ES-I3 (cell line): ENCODE measurements around the gene CDK17.
A peak's percentile ranks its signal among the peaks of the same experiment; 100 is the strongest.
"Not testable (repeated sequence)": the region's sequence is repeated elsewhere in the genome, so short reads cannot be mapped to it uniquely, and the experiment has no call there.

Source experiments
- H3K36me3 ChIP-seq: 2 replicates; pipeline ENCODE4 v1.6.1; 2013; ENCODE audit warnings: mild to moderate bottlenecking, low read length, control low read depth, moderate library complexity; ENCODE audit not compliant: insufficient read depth
- H3K4me1 ChIP-seq: 2 replicates; pipeline ENCODE4 v1.6.1; 2013; ENCODE audit warnings: mild to moderate bottlenecking, control low read depth, low read length; ENCODE audit not compliant: insufficient read depth
- H3K9ac ChIP-seq: 2 replicates; pipeline ENCODE4 v1.6.1; 2013; ENCODE audit warnings: low read depth, mild to moderate bottlenecking, low read length, moderate library complexity
- H3K9me3 ChIP-seq: 2 replicates; pipeline ENCODE4 v1.6.1; 2013; ENCODE audit warnings: mild to moderate bottlenecking, low read length, moderate library complexity; ENCODE audit not compliant: control insufficient read depth, insufficient read depth

The CDK17 gene

DNA sequence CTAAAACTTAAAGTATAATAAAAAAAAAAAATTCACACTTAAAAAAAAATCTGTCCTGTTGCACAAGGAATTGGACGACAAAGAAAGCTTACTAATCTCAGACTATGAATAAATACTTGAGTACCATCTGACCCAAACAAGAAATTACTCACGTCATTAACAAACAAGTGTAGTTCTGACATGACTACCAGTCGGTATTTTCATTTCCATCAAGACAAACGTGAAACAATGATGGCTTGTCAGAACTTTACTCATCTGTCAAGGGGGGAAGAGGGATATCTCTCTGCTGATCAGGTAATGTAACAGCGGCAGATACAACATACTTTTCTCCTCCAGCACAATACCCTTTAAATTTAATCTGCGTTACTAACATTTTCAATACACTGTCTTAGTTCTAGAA is 78.3 kb downstream of the CDK17 start:
- Histone ChIP-seq H3K36me3 (no peaks in the 10 kb centered on the region), H3K9me3 (no peaks in the 10 kb centered on the region), H3K4me1 (no peaks in the 10 kb centered on the region), H3K9ac (no peak overlapping the region)

DNA sequence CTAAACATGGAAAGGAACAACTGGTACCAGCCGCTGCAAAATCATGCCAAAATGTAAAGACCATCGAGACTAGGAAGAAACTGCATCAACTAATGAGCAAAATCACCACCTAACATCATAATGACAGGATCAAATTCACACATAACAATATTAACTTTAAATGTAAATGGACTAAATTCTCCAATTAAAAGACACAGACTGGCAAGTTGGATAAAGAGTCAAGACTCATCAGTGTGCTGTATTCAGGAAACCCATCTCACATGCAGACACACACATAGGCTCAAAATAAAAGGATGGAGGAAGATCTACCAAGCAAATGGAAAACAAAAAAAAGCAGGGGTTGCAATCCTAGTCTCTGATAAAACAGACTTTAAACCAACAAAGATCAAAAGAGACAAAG is 82.4 kb downstream of the CDK17 start:
- not testable (repeated sequence) for H3K36me3 ChIP-seq, H3K4me1 ChIP-seq, H3K9me3 ChIP-seq, H3K9ac ChIP-seq

- not testable (repeated sequence) for H3K9me3 ChIP-seq, H3K4me1 ChIP-seq, H3K36me3 ChIP-seq
- H3K9ac ChIP-seq, result peak overlapping the region; percentile 53
These were observed 84.3 kb downstream of the CDK17 start for GRCh38 chr12:96315741-96316481.

GRCh38 chr12:96314723-96315122 is 85.5 kb downstream of the CDK17 start:
- H3K9me3 ChIP-seq, result no peaks in the 10 kb centered on the region
- H3K4me1 ChIP-seq, result no peaks in the 10 kb centered on the region
- no peaks in the 10 kb centered on the region for H3K36me3 ChIP-seq
- no peak overlapping the region for H3K9ac ChIP-seq

GRCh38 chr12:96313606-96314005 is 86.6 kb downstream of the CDK17 start:
- Histone ChIP-seq H3K9ac (no peak overlapping the region), H3K9me3 (no peaks in the 10 kb centered on the region), H3K36me3 (no peaks in the 10 kb centered on the region), H3K4me1 (no peaks in the 10 kb centered on the region)

DNA sequence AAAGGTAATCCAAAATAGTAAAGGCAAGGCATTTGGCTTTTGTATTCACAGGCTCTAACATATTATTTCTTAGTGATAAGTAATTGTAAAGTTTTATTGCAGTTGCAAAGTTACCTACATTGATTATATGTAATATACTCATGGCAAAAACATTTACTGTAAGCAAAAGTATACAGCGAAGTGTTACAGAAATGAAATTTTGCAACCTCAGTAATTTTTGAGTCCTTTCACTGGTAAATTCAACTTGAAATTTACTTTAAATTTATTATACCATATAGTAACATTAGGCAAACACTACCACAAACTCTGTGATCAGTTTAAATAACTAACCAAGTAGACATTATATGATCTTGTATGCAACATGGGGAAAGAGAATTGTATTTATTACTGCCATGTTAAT is 89.0 kb downstream of the CDK17 start:
- H3K36me3 ChIP-seq, result no peaks in the 10 kb centered on the region

DNA sequence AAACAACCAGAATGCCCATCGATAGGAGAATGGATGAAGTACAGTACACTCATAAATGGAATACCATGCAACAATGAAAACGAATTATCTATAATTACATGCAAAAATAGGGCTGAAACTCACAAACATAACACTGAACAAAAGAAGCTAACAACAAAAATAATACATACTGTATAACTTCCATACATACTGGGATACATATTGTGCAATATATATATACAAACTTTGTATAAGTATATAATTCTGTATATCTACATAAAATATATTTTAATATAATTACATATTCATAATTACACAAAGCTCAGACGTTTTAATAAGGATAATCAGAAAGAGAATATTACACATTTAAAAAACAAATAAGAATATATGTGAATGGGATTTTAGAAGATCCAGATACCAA is 90.2 kb downstream of the CDK17 start:
- H3K4me1 ChIP-seq, result no peaks in the 10 kb centered on the region
- no peaks in the 10 kb centered on the region for H3K36me3 ChIP-seq
- no peak overlapping the region for H3K9ac ChIP-seq
- H3K9me3 ChIP-seq, result no peaks in the 10 kb centered on the region

More for the DNA sequence above, 89.0 kb downstream of the CDK17 start:
- no peaks in the 10 kb centered on the region for H3K4me1 ChIP-seq
- no peaks in the 10 kb centered on the region for H3K9me3 ChIP-seq
- H3K9ac ChIP-seq, result no peak overlapping the region

GRCh38 chr12:96308881-96309280 is 91.4 kb downstream of the CDK17 start:
- Histone ChIP-seq H3K9ac (no peak overlapping the region), H3K9me3 (no peaks in the 10 kb centered on the region), H3K36me3 (no peaks in the 10 kb centered on the region), H3K4me1 (no peaks in the 10 kb centered on the region)

GRCh38 chr12:96305665-96306064 is 94.6 kb downstream of the CDK17 start:
- no peaks in the 10 kb centered on the region for H3K9me3 ChIP-seq
- H3K36me3 ChIP-seq, result no peaks in the 10 kb centered on the region
- no peaks in the 10 kb centered on the region for H3K4me1 ChIP-seq

GRCh38 chr12:96303653-96304052 is 96.6 kb downstream of the CDK17 start:
- Histone ChIP-seq H3K36me3 (no peaks in the 10 kb centered on the region), H3K9ac (no peak overlapping the region), H3K4me1 (no peaks in the 10 kb centered on the region), H3K9me3 (no peaks in the 10 kb centered on the region)

More at GRCh38 chr12:96305665-96306064, 94.6 kb downstream of the CDK17 start:
- H3K9ac ChIP-seq, result no peak overlapping the region

DNA sequence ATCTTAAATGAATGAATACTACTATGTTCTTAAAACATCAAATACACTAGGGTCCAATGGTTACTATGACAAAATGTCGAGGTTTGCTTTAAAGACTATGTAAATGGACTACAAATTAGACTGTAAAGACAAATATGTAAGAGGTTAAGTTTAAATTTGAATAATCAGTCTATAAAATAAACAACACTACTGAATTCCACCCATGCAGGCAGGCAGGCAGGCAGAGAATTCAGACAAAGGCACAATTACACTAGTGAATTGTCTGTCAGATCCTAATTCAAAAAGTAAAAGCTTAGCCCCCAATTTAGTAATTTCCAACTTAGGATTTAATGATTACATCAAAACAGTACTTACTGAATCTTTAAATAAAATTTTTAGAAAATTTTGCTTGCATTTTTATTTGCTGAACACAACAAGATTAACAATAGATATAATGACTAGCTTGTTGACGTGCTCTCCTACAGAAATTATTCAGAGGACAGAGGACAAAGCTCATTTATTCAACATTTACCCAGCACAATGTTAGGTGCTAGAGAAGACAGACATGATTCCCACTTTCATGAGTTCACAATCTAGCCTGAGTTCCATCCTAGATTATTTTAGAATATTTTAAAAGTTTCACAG is 97.4 kb downstream of the CDK17 start:
- no peaks in the 10 kb centered on the region for H3K9me3 ChIP-seq
- no peaks in the 10 kb centered on the region for H3K4me1 ChIP-seq
- no peak overlapping the region for H3K9ac ChIP-seq
- H3K36me3 ChIP-seq, result no peaks in the 10 kb centered on the region

GRCh38 chr12:96301732-96302131 is 98.5 kb downstream of the CDK17 start:
- no peak overlapping the region for H3K9ac ChIP-seq
- H3K4me1 ChIP-seq, result no peaks in the 10 kb centered on the region
- no peaks in the 10 kb centered on the region for H3K9me3 ChIP-seq
- no peaks in the 10 kb centered on the region for H3K36me3 ChIP-seq

DNA sequence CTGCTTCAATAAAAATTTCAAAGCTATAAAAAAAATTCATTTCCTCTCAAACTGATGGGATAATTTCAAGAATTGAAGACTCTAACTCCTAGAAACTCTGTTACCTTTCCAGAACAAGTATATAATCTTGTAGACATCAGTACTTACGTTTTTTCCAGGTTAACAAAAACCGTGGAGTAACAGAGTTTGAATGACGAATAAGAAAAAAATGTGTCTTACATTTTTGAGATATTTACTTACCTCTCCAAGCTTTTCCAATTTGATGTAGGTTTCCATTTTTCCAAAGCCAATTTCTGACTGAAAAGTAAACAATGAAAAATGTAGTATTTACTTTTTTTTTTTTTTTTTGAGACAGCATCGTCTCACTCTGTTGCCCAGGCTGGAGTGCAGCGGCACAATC is 100.2 kb downstream of the CDK17 start:
- Histone ChIP-seq H3K9me3 (no peaks in the 10 kb centered on the region), H3K9ac (no peak overlapping the region), H3K36me3 (peaks cover 2% of the 10 kb centered on the region; the same call in 1 of the 2 replicates), H3K4me1 (no peaks in the 10 kb centered on the region)

- Histone ChIP-seq H3K9ac (no peak overlapping the region), H3K4me1 (no peaks in the 10 kb centered on the region), H3K36me3 (peaks cover 2% of the 10 kb centered on the region; the same call in 1 of the 2 replicates), H3K9me3 (no peaks in the 10 kb centered on the region)
These were observed 102.7 kb downstream of the CDK17 start for GRCh38 chr12:96297504-96297903.

GRCh38 chr12:96295532-96296160 is 104.6 kb downstream of the CDK17 start:
- no peak overlapping the region for H3K9ac ChIP-seq
- H3K9me3 ChIP-seq, result no peaks in the 10 kb centered on the region
- peaks cover 2% of the 10 kb centered on the region; the same call in 1 of the 2 replicates for H3K36me3 ChIP-seq
- H3K4me1 ChIP-seq, result no peaks in the 10 kb centered on the region
